ENCODE results near the gene HSPA4. TPM values are rescaled to one million over a fixed set of nuclear protein-coding genes. Genes with fewer than 3 reads are reported as not detected.

Gene HSPA4
- total and polyA plus RNA-seq, 2 of the 13 experiments (the other 11 are each of a cell fraction or from before 2014, with no cell fraction given) = 36.6 to 231 TPM

DNA sequence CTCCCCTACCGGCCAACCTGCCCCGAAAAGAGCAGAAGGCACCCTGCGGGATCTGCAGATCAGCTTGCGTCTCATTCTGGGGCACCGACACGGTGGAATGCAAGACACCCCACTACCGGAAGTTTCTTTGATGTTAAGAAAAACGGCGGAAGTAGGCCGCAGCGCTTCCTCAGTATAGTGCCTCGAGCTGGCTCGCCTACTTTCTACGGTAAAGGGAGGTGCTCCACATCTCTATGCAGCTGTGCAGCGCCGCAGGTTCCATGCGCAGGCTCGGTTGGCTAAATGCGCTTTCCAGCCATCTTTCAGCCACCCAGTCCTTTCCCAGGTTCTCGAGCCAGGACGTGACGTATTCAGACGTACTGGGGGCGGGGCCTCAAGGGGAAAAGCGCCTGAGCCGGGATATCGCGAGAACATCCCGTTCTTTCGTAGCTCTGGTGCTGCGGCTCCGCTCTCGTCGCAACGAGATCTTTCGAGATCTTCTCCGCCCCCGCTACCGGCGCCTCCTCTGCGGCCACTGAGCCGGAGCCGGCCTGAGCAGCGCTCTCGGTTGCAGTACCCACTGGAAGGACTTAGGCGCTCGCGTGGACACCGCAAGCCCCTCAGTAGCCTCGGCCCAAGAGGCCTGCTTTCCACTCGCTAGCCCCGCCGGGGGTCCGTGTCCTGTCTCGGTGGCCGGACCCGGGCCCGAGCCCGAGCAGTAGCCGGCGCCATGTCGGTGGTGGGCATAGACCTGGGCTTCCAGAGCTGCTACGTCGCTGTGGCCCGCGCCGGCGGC, at the start of gene HSPA4 (continued):
- TF ChIP-seq ZBTB21 (CRISPR knock-in tag; IDR thresholded peaks at IDR 0.05) (peak; percentile 88), HMG20B (CRISPR knock-in tag; conservative IDR thresholded peaks at IDR 0.05) (no peak), PLSCR1 (CRISPR knock-in tag; IDR thresholded peaks at IDR 0.05; ENCODE audit: borderline replicate concordance) (no peak; the same call in 1 of the 2 replicates), ZNF567 (CRISPR knock-in tag; IDR thresholded peaks at IDR 0.05; ENCODE audit: borderline replicate concordance) (peak; percentile 76; the same call in 1 of the 2 replicates), SRY (CRISPR knock-in tag; IDR thresholded peaks at IDR 0.05) (peak; percentile 72), HNRNPUL1 (IDR thresholded peaks at IDR 0.05; ENCODE audit: low read depth, low read length) (no peak), CENPX (CRISPR knock-in tag; IDR thresholded peaks at IDR 0.05) (no peak), ZFP90 (CRISPR knock-in tag; IDR thresholded peaks at IDR 0.05; ENCODE audit: borderline replicate concordance) (peak; percentile 67; the same call in 1 of the 2 replicates), ZNF10 (CRISPR knock-in tag; IDR thresholded peaks at IDR 0.05; ENCODE audit: borderline replicate concordance, low read depth) (no peak), CCDC6 (CRISPR knock-in tag; IDR thresholded peaks at IDR 0.05) (peak; percentile 75; the same call in 1 of the 2 replicates), KLF11 (CRISPR knock-in tag; IDR thresholded peaks at IDR 0.05) (peak; percentile 58; the same call in 1 of the 2 replicates), ZNF274 (CRISPR knock-in tag; IDR thresholded peaks at IDR 0.05) (peak; percentile 73), ZNF468 (CRISPR knock-in tag; IDR thresholded peaks at IDR 0.05) (no peak), MBNL3 (CRISPR knock-in tag; conservative IDR thresholded peaks at IDR 0.05) (no peak), NFIB (CRISPR knock-in tag; IDR thresholded peaks at IDR 0.05; ENCODE audit: borderline replicate concordance) (no peak), CHD4 (IDR thresholded peaks at IDR 0.05; ENCODE audit: borderline replicate concordance, low read length) (no peak), NFKB2 (CRISPR knock-in tag; IDR thresholded peaks at IDR 0.05; ENCODE audit: borderline replicate concordance) (peak; percentile 88; the same call in 1 of the 2 replicates), TGIF2 (CRISPR knock-in tag; IDR thresholded peaks at IDR 0.05) (no peak), KLF16 (CRISPR knock-in tag; IDR thresholded peaks at IDR 0.05) (peak in 1 of 2 experiments; percentile 88; a peak in 2 of 4 replicates), ZNF138 (CRISPR knock-in tag; IDR thresholded peaks at IDR 0.05; ENCODE audit: low read depth) (no peak), ZNF713 (CRISPR knock-in tag; IDR thresholded peaks at IDR 0.05) (no peak)
- TF ChIP-seq, protein P1, sequence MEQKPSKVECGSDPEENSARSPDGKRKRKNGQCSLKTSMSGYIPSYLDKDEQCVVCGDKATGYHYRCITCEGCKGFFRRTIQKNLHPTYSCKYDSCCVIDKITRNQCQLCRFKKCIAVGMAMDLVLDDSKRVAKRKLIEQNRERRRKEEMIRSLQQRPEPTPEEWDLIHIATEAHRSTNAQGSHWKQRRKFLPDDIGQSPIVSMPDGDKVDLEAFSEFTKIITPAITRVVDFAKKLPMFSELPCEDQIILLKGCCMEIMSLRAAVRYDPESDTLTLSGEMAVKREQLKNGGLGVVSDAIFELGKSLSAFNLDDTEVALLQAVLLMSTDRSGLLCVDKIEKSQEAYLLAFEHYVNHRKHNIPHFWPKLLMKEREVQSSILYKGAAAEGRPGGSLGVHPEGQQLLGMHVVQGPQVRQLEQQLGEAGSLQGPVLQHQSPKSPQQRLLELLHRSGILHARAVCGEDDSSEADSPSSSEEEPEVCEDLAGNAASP (CRISPR knock-in tag; IDR thresholded peaks at IDR 0.05; ENCODE audit: borderline replicate concordance) = 0 out of 2 replicates have a peak, but pooled peaks have one; percentile 27
- TF ChIP-seq, protein P2, sequence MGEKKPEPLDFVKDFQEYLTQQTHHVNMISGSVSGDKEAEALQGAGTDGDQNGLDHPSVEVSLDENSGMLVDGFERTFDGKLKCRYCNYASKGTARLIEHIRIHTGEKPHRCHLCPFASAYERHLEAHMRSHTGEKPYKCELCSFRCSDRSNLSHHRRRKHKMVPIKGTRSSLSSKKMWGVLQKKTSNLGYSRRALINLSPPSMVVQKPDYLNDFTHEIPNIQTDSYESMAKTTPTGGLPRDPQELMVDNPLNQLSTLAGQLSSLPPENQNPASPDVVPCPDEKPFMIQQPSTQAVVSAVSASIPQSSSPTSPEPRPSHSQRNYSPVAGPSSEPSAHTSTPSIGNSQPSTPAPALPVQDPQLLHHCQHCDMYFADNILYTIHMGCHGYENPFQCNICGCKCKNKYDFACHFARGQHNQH (CRISPR knock-in tag; IDR thresholded peaks at IDR 0.05) = peak; percentile 21
- TF ChIP-seq, protein P3, sequence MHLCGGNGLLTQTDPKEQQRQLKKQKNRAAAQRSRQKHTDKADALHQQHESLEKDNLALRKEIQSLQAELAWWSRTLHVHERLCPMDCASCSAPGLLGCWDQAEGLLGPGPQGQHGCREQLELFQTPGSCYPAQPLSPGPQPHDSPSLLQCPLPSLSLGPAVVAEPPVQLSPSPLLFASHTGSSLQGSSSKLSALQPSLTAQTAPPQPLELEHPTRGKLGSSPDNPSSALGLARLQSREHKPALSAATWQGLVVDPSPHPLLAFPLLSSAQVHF (CRISPR knock-in tag; IDR thresholded peaks at IDR 0.05) = no peak
